ENCODE data around the gene TMEM207. TPM values are rescaled to one million over a fixed set of nuclear protein-coding genes. Genes with fewer than 3 reads are reported as not detected.

Gene TMEM207
- total RNA-seq, 2 donors from 2014 or later = not detected

- no peaks in the 10 kb centered on the region for H3K9me3 ChIP-seq
- H3K4me3 ChIP-seq = no peak overlapping the region
- no peaks in the 10 kb centered on the region for H3K4me1 ChIP-seq (ENCODE audit: control insufficient read depth in 1 of 2, low read depth in 2 of 2)
- H3K27ac ChIP-seq = no peak overlapping the region
- no peak for TF ChIP-seq CTCF (IDR thresholded peaks at IDR 0.05)
- DNase-seq (ENCODE audit: low spot score) (no peak), ATAC-seq (ENCODE audit: insufficient number of reproducible peaks, low FRiP score, low read depth) (no peak)
- no peaks in the 10 kb centered on the region for H3K27me3 ChIP-seq (replicated peaks; ENCODE audit: insufficient read depth)
- no peaks in the 10 kb centered on the region for H3K36me3 ChIP-seq
Observed at GRCh38 chr3:190414297-190414696, 35.4 kb downstream of the TMEM207 start.

GRCh38 chr3:190404715-190405114 lies 45.0 kb downstream of the TMEM207 start:
- Histone ChIP-seq H3K27me3 (replicated peaks; ENCODE audit: insufficient read depth) (no peaks in the 10 kb centered on the region), H3K36me3 (no peaks in the 10 kb centered on the region), H3K9me3 (no peaks in the 10 kb centered on the region), H3K4me1 (ENCODE audit: control insufficient read depth in 1 of 2, low read depth in 2 of 2) (no peaks in the 10 kb centered on the region), H3K27ac (no peak overlapping the region), H3K4me3 (no peak overlapping the region)
- ATAC-seq (ENCODE audit: insufficient number of reproducible peaks, low FRiP score, low read depth) (no peak), DNase-seq (ENCODE audit: low spot score) (no peak)
- no peak for TF ChIP-seq CTCF (IDR thresholded peaks at IDR 0.05)

GRCh38 chr3:190401963-190402362 lies 47.7 kb downstream of the TMEM207 start:
- no peak overlapping the region for H3K4me3 ChIP-seq
- H3K9me3 ChIP-seq = no peaks in the 10 kb centered on the region
- H3K4me1 ChIP-seq (ENCODE audit: control insufficient read depth in 1 of 2, low read depth in 2 of 2) = no peaks in the 10 kb centered on the region
- ATAC-seq (ENCODE audit: insufficient number of reproducible peaks, low FRiP score, low read depth) = no peak
- H3K36me3 ChIP-seq = no peaks in the 10 kb centered on the region
- no peak for DNase-seq (ENCODE audit: low spot score)
- no peaks in the 10 kb centered on the region for H3K27me3 ChIP-seq (replicated peaks; ENCODE audit: insufficient read depth)
- no peak overlapping the region for H3K27ac ChIP-seq
- no peak for TF ChIP-seq CTCF (IDR thresholded peaks at IDR 0.05)

GRCh38 chr3:190399677-190400076 lies 50.0 kb downstream of the TMEM207 start:
- Histone ChIP-seq H3K9me3 (no peaks in the 10 kb centered on the region), H3K36me3 (no peaks in the 10 kb centered on the region), H3K4me1 (ENCODE audit: control insufficient read depth in 1 of 2, low read depth in 2 of 2) (no peaks in the 10 kb centered on the region), H3K27ac (no peak overlapping the region), H3K27me3 (replicated peaks; ENCODE audit: insufficient read depth) (no peaks in the 10 kb centered on the region), H3K4me3 (no peak overlapping the region)
- DNase-seq (ENCODE audit: low spot score) (no peak), ATAC-seq (ENCODE audit: insufficient number of reproducible peaks, low FRiP score, low read depth) (no peak)
- no peak for TF ChIP-seq CTCF (IDR thresholded peaks at IDR 0.05)

GRCh38 chr3:190397889-190398288 lies 51.8 kb downstream of the TMEM207 start:
- Histone ChIP-seq H3K4me1 (ENCODE audit: control insufficient read depth in 1 of 2, low read depth in 2 of 2) (no peaks in the 10 kb centered on the region), H3K27me3 (replicated peaks; ENCODE audit: insufficient read depth) (no peaks in the 10 kb centered on the region), H3K9me3 (no peaks in the 10 kb centered on the region), H3K36me3 (no peaks in the 10 kb centered on the region), H3K27ac (no peak overlapping the region), H3K4me3 (no peak overlapping the region)
- ATAC-seq (ENCODE audit: insufficient number of reproducible peaks, low FRiP score, low read depth) (no peak), DNase-seq (ENCODE audit: low spot score) (no peak)
- no peak for TF ChIP-seq CTCF (IDR thresholded peaks at IDR 0.05)

Measured in thoracic aorta (tissue), 2 donors.